ENCODE data around the gene DUOX1. TPM values are rescaled to one million over a fixed set of nuclear protein-coding genes. Genes with fewer than 3 reads are reported as not detected.

The DUOX1 gene
- total and polyA plus RNA-seq, 2 donors (not counting 3 experiments of a cell fraction or from before 2014, with no cell fraction given), result not detected

GRCh38 chr15:45114076-45114750 lies 15.6 kb upstream of the DUOX1 start, which contains the start of the genes DUOX2 and DUOXA2:
DUOX2 (minus strand) TSS chr15:45114172; CDS start chr15:45113411, 761 bp downstream.
DUOXA2 (plus strand) TSS chr15:45114326; CDS start chr15:45114606, 280 bp downstream.
- no peaks in the 10 kb centered on the region for H3K36me3 ChIP-seq (ENCODE audit: control insufficient read depth in 2 of 2, extremely low read depth in 1 of 2, insufficient read depth in 2 of 2, low read length in 2 of 2)
- DNase-seq (ENCODE audit: low read depth, low spot score) (no peak), FAIRE-seq (no peak)
- no peaks in the 10 kb centered on the region for H4K20me1 ChIP-seq (replicated peaks; ENCODE audit: control insufficient read depth, extremely low read depth, insufficient read depth, low read length)
- no peaks in the 10 kb centered on the region for H3K9me3 ChIP-seq (replicated peaks; ENCODE audit: control insufficient read depth, insufficient read depth, low read length)
- no peaks in the 10 kb centered on the region for H3K9me1 ChIP-seq (replicated peaks; ENCODE audit: control insufficient read depth, extremely low read depth, insufficient read depth, low read length)
- CTCF ChIA-PET, result interaction anchor here (0.6 to 3.0 kb wide), 3 partner anchors 9 to 192 kb away, joined by 3 to 12 read pairs (median 3); no protein-coding TSS in a partner anchor
- POLR2A ChIA-PET, result no interaction called here
- no peak within 1 kb of the TSS for H2AFZ ChIP-seq (ENCODE audit: low read depth, low read length)
- H3K4me1 ChIP-seq (ENCODE audit: control insufficient read depth, extremely low read depth, insufficient read depth, low read length), result peaks cover 4% of the 10 kb centered on the region
- intact Hi-C loops (cut with micrococcal nuclease), result no loop called here
- dilution Hi-C loops (cut with MboI; ENCODE audit: extremely low pct_ligation_motif_present, low sequenced_read_pairs), result no loop called here
- H3K4me2 ChIP-seq (ENCODE audit: insufficient read depth, low read length), result no peak within 1 kb of the TSS
- H3K27me3 ChIP-seq (ENCODE audit: control insufficient read depth in 2 of 2, insufficient read depth in 2 of 2, low read length in 2 of 2), result peaks cover 76 to 81% of the 10 kb centered on the region in 2 experiments
- no peaks in the 10 kb centered on the region for H3K79me2 ChIP-seq (ENCODE audit: control insufficient read depth, insufficient read depth, low read length)
- no peak within 1 kb of the TSS for H3K9ac ChIP-seq (replicated peaks; ENCODE audit: extremely low read depth, insufficient read depth, low read length)
- H3K27ac ChIP-seq (ENCODE audit: insufficient read depth, low read depth, low read length), result no peak within 1 kb of the TSS
- TF ChIP-seq FOS (IDR thresholded peaks at IDR 0.05; ENCODE audit: borderline replicate concordance, insufficient read depth, low read length) (no peak), JUN (IDR thresholded peaks at IDR 0.05; ENCODE audit: borderline replicate concordance, insufficient read depth, insufficient read length, low read depth) (no peak), GATA2 (IDR thresholded peaks at IDR 0.05; ENCODE audit: insufficient read depth, insufficient read length, low read depth, low read length) (no peak), POLR2A (IDR thresholded peaks at IDR 0.05; ENCODE audit: low read depth, low read length) (no peak), MAX (IDR thresholded peaks at IDR 0.05; ENCODE audit: insufficient read depth, insufficient read length) (no peak), MYC (IDR thresholded peaks at IDR 0.05; ENCODE audit: low read depth, low read length) (no peak), POLR2AphosphoS5 (IDR thresholded peaks at IDR 0.05; ENCODE audit: insufficient read depth, low read depth, low read length) (no peak), EZH2 (IDR thresholded peaks at IDR 0.05; ENCODE audit: borderline replicate concordance, low read depth, low read length, severe bottlenecking) (no peak)
- TF ChIP-seq, protein P1, sequence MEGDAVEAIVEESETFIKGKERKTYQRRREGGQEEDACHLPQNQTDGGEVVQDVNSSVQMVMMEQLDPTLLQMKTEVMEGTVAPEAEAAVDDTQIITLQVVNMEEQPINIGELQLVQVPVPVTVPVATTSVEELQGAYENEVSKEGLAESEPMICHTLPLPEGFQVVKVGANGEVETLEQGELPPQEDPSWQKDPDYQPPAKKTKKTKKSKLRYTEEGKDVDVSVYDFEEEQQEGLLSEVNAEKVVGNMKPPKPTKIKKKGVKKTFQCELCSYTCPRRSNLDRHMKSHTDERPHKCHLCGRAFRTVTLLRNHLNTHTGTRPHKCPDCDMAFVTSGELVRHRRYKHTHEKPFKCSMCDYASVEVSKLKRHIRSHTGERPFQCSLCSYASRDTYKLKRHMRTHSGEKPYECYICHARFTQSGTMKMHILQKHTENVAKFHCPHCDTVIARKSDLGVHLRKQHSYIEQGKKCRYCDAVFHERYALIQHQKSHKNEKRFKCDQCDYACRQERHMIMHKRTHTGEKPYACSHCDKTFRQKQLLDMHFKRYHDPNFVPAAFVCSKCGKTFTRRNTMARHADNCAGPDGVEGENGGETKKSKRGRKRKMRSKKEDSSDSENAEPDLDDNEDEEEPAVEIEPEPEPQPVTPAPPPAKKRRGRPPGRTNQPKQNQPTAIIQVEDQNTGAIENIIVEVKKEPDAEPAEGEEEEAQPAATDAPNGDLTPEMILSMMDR (IDR thresholded peaks at IDR 0.05; ENCODE audit: extremely low read depth in 1 of 2, insufficient read depth in 1 of 2, low read depth in 1 of 2, low read length in 2 of 2), result no peak
- no peak within 1 kb of the TSS for H3K4me3 ChIP-seq (replicated peaks in 1 of 3; ENCODE audit: insufficient read depth in 1 of 3, low read depth in 1 of 3, low read length in 3 of 3)
- BruUV-seq (replicated peaks), result no TSS peak
